Aorta (tissue), 5 donors: ENCODE results near the gene APOBEC3C. TPM values are rescaled to one million over a fixed set of nuclear protein-coding genes. Genes with fewer than 3 reads are reported as not detected.
"Not testable (repeated sequence)": the region's sequence is repeated elsewhere in the genome, so short reads cannot be mapped to it uniquely, and the experiment has no call there.

ENCODE experiments used
- ATAC-seq: fragments of 200-7000 bp; cut with Tn5 transposase; one replicate; pipeline ENCODE4 v1.9.1; 2022; ENCODE audit warnings: moderate library complexity; ENCODE audit not compliant: low FRiP score
- DNase-seq, 2 donors: peaks; one replicate each; pipeline ENCODE4 v3.0.0-alpha.2; 2020
- H3K27ac ChIP-seq, 2 donors: one replicate each; pipeline ENCODE4 v1.5.1; 2013; ENCODE audit warnings: low read length in 2 of 2, mild to moderate bottlenecking in 2 of 2, moderate library complexity in 2 of 2, control low read depth in 1 of 2, inconsistent platforms in 1 of 2, low read depth in 1 of 2
- H3K27me3 ChIP-seq, 2 donors: one replicate each; pipeline ENCODE4 v1.6.1; 2013; ENCODE audit warnings: control low read depth in 1 of 2, low read length in 1 of 2, mild to moderate bottlenecking in 1 of 2, moderate library complexity in 1 of 2; ENCODE audit not compliant: insufficient read depth in 2 of 2, control insufficient read depth in 1 of 2
- H3K36me3 ChIP-seq, 2 donors: one replicate each; pipeline ENCODE4 v1.6.1; 2013; ENCODE audit warnings: control low read depth in 1 of 2, low read length in 1 of 2, mild to moderate bottlenecking in 1 of 2; ENCODE audit not compliant: insufficient read depth in 2 of 2, control insufficient read depth in 1 of 2
- H3K4me1 ChIP-seq, 2 donors: one replicate each; pipeline ENCODE4 v1.6.1; 2013; ENCODE audit warnings: low read length in 2 of 2, control low read depth in 1 of 2, mild to moderate bottlenecking in 1 of 2, moderate library complexity in 1 of 2; ENCODE audit not compliant: insufficient read depth in 2 of 2, control insufficient read depth in 1 of 2
- H3K4me3 ChIP-seq, 2 donors: one replicate each; pipeline ENCODE4 v1.5.1; 2013; ENCODE audit warnings: low read length in 2 of 2, control low read depth in 1 of 2, mild to moderate bottlenecking in 1 of 2
- H3K9me3 ChIP-seq: one replicate; pipeline ENCODE4 v1.6.1; 2013; ENCODE audit warnings: mild to moderate bottlenecking, low read length; ENCODE audit not compliant: control insufficient read depth
- WGBS, 2 donors: extraction: QIAGEN DNeasy Blood & Tissue Kit; methylation state at CpG; one replicate each; pipeline ENCODE4 v1.1.7; 2013; 5-methylcytosine and 5-hydroxymethylcytosine counted together
- intact Hi-C, 2 donors: fragments of 100-400 bp; cut with DNase I; formaldehyde crosslinking; loops; one replicate each; pipeline versions ENCODE4 v1.14.2 to v1.15.0; 2022
- polyA plus RNA-seq, 2 donors: library from polyadenylated mRNA; stranded (reverse); fragments of 200-250 nt; gene quantifications; one replicate each; pipeline ENCODE4 v1.2.3, GENCODE V29; 2013
- total RNA-seq, 2 donors: library from RNA; stranded (reverse); fragmentation: NEBNext Ultra II Directional; extraction: Animal tissue kit (Norgen Biotek cat#: 25700); gene quantifications; one replicate each; pipeline ENCODE4 v1.2.1, GENCODE V29; 2021
- donor health status: healthy with polysubstance abuse.
- donor health status: Bipolar disorder and iron deficiency.
- donor health status: DM: no; HTN: no; CAD: no.
- donor health status: DM: no; HTN: no; CAD: no.
- donor health status: DM: yes; HTN: yes; CAD: no.

The APOBEC3C gene
- total and polyA plus RNA-seq, 4 donors: 12.4 to 25.3 (median 17.8) TPM

DNA sequence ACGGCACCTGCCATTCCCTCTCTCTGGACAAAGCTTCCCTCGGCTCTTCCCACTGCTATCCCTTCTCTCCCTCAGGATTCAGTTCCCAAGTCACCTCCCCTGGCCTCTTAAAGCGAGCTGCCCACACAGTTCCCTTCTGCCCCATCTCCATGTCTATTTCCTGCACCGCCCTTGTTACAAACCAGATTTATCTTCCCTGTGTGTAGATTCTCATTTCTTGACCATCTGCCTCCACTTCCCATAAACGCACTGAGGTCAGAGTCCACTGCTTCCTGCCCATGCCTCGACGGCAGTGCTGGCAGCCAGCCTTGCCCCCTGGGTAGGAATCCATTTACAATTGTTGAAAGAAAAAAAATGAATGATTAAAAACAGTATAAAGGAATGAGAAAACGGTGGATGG lies 43.5 kb upstream of the APOBEC3C start:
- H3K36me3 ChIP-seq: no peaks in the 10 kb centered on the region
- H3K27me3 ChIP-seq: no peaks in the 10 kb centered on the region
- H3K4me3 ChIP-seq: no peak overlapping the region
- ATAC-seq (no peak), DNase-seq (no peak)
- 50 to 60% methylated on average over 8 of the region's 8 CpGs for WGBS, 2 donors
- no peaks in the 10 kb centered on the region for H3K9me3 ChIP-seq
- intact Hi-C loops: no loop called here
- no peaks in the 10 kb centered on the region for H3K4me1 ChIP-seq
- no peak overlapping the region for H3K27ac ChIP-seq

DNA sequence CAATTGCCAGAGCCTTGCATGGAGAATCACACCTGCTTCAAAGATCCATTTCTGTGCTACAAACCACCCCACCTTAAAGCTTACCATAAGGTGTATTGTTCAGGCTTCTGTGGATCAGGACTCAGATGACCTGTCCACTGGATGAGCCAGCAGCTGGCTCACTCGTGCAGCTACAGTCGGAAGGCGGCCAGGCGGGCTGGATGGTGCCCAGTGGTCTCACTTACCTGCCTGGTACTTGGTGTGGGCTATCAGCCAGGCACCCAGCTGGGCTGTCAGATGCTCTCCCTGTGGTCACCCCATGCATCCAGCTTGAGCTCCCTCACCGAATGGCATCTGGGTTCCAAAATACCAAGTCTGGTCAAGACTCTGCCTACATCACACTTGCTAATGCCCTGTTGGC lies 42.9 kb upstream of the APOBEC3C start:
- no peaks in the 10 kb centered on the region for H3K4me1 ChIP-seq
- no peak overlapping the region for H3K27ac ChIP-seq
- intact Hi-C loops: no loop called here
- peak in 1 of 2 donors; percentile 59 for DNase-seq
- 85 to 86% methylated on average over 5 of the region's 5 CpGs for WGBS, 2 donors
- no peaks in the 10 kb centered on the region for H3K9me3 ChIP-seq
- H3K27me3 ChIP-seq: no peaks in the 10 kb centered on the region
- no peaks in the 10 kb centered on the region for H3K36me3 ChIP-seq
- H3K4me3 ChIP-seq: no peak overlapping the region
- ATAC-seq: no peak

DNA sequence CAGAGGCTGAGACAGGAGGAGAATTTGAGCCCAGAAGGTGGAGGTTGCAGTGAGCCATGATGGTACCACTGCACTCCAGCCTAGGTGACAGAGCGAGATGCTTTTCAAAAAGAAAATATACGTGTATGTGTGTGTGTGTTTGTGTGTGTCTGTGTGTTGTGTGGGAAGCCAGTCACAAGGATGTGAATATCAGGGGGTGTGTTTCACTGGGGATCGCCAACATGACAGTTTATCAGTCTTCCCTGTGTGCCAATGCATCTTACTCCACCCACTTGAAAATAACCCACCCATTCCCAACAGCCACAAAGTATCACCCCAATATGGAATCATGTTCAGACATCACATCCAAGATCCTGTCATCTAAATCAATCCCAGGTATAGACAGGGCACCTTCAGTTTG lies 42.3 kb upstream of the APOBEC3C start:
- H3K27me3 ChIP-seq: no peaks in the 10 kb centered on the region
- no peaks in the 10 kb centered on the region for H3K4me1 ChIP-seq
- no peak overlapping the region for H3K27ac ChIP-seq
- H3K4me3 ChIP-seq: no peak overlapping the region
- DNase-seq: no peak
- no peaks in the 10 kb centered on the region for H3K36me3 ChIP-seq
- 91 to 93% methylated on average over 3 of the region's 3 CpGs for WGBS, 2 donors
- ATAC-seq: no peak
- H3K9me3 ChIP-seq: no peaks in the 10 kb centered on the region
- intact Hi-C loops: no loop called here

DNA sequence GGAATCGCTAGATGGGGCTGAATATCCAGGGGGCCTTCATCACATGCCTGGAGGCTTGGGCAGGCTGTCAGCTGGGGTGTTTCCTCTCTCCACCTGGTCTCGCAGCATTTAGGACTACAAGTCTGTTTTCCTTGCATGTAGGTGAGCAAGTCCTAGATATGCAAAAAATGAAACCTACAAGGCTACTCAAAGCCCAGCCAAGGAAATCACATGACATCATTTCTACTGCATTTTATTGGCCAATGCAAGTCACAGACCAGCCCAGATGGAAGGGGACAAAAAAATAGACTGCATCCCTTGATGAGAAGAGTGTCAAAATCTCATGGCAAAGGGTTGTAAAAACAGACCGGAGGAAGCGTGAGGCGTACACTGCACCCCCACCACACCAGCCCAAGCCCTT lies 41.5 kb upstream of the APOBEC3C start:
- Histone ChIP-seq H3K4me3 (no peak overlapping the region), H3K4me1 (no peaks in the 10 kb centered on the region), H3K9me3 (no peaks in the 10 kb centered on the region), H3K27me3 (no peaks in the 10 kb centered on the region), H3K36me3 (no peaks in the 10 kb centered on the region), H3K27ac (no peak overlapping the region)
- DNase-seq (no peak), ATAC-seq (no peak)
- 78 to 90% methylated on average over 5 of the region's 5 CpGs for WGBS, 2 donors
- intact Hi-C loops: no loop called here

DNA sequence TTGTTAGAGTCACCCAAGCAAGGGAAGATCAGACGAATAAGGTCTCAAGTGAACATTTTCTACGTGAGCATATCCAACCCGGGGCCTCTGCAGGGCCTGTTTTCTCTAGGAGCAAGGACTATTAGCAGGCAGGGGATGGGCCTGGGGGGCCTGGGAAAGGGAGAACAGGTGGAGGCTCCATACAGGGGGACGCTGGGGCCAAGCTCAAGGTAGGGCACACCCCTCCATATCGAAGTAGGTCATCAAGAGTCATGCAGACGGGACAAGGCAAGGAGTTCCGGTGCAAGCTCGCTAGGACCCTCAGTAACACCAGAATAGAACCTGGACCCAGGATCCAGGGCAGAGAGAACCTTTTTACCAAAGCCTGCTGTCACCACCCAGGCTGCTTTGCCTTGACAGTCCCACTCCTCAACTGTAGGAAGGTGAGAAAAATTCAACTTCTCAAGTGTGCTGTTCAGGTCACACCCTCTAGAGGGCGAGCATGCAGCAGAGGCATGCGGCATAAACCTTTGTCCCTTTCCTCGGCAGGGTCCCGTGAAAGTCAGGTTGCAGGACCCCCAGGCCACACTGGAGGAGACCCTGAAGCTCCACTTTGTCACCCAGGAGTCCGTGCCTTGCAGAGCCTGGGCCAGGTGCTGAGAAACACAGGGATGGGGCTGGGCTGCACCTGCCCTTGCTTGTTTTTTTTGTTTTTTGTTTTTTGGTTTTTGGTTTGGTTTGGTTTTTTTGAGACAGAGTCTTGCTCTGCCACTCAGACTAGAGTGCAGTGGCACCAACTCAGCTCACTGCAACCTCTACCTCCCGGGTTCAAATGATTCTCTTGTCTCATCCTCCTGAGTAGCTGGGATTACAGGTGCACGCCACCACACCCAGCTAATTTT lies 40.5 kb upstream of the APOBEC3C start:
- no peaks in the 10 kb centered on the region for H3K36me3 ChIP-seq
- DNase-seq (peak in 1 of 2 donors; percentile 70), ATAC-seq (peak; percentile 63)
- intact Hi-C loops: no loop called here
- H3K9me3 ChIP-seq: no peaks in the 10 kb centered on the region
- H3K4me3 ChIP-seq: no peak overlapping the region
- no peaks in the 10 kb centered on the region for H3K4me1 ChIP-seq
- WGBS, 2 donors: 54 to 55% methylated on average over 15 of the region's 15 CpGs
- H3K27ac ChIP-seq: no peak overlapping the region
- no peaks in the 10 kb centered on the region for H3K27me3 ChIP-seq

DNA sequence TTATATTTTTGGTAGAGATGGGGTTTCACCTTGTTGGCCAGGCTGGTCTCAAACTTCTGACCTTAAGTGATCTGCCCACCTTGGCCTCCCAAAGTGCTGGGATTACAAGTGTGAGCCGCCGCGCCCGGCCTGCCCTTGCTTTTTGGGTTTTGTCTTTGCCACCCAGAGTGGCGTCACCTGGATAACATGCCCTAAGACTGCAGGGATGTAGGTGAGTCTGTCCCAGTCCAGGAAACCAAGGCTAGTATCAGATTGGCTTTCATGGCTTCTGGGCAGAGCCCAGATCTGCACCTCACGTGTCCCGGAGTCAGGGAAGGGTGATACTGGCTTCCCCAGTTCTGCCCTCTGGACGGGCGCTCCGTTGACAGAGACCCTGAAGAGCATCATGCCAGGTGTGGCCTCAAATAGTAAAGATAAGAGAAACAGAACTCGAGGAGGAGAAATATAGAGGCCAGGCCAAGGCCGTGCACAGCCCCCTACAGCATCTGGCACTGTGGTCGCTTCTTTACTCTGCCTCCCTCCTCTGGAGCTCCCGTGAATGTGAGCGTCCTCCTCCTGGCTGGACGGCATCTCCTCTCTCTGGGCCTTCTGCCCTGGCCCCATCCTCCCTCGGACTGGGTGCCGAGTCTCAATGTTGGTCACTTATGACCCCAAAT lies 39.8 kb upstream of the APOBEC3C start:
- Histone ChIP-seq H3K27me3 (no peaks in the 10 kb centered on the region), H3K27ac (no peak overlapping the region), H3K9me3 (no peaks in the 10 kb centered on the region), H3K4me1 (no peaks in the 10 kb centered on the region), H3K4me3 (no peak overlapping the region), H3K36me3 (no peaks in the 10 kb centered on the region)
- ATAC-seq (no peak), DNase-seq (peak in 1 of 2 donors; percentile 69)
- intact Hi-C loops: no loop called here
- WGBS, 2 donors: 83 to 89% methylated on average over 18 of the region's 18 CpGs

DNA sequence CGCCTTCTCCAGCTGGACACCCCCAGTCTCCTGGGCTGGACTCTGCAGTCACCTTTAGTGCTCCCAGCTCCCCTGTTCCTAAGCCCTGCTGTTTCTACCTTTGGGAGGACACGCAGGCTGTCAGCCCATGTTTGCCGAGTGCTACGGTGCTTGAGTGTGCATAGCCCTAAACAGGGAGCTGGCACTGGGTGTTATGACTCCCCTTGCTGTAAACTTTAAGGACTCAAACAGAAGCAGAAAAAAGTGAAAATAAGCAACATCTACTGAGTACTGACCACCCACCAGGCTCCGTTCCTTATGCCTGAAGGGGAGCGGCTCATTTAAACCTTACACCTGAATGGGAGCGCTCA lies 39.3 kb upstream of the APOBEC3C start:
- Histone ChIP-seq H3K4me1 (no peaks in the 10 kb centered on the region), H3K27ac (no peak overlapping the region), H3K36me3 (no peaks in the 10 kb centered on the region), H3K9me3 (no peaks in the 10 kb centered on the region), H3K4me3 (no peak overlapping the region), H3K27me3 (no peaks in the 10 kb centered on the region)
- DNase-seq: no peak
- 91 to 92% methylated on average over 7 of the region's 7 CpGs for WGBS, 2 donors
- intact Hi-C loops: no loop called here
- ATAC-seq: no peak

DNA sequence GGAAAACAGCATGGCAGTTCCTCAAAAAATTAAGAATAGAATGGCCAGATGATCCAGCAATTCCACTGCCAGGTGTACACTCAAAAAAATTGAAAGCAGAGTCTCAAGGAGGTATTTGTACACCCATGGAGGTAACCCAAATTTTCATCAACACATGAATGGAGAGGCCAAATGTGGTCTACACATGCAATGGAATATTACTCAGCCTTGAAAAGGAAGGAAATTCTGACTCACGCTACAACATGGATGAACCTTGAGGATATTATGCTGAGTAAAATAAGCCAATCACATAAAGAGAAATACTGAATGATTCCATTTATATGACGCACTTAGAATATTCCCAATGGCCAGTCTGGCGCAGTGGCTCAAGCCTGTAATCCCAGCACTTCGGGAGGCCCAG lies 36.8 kb upstream of the APOBEC3C start:
- DNase-seq, intact Hi-C loops, H3K27ac ChIP-seq: not testable (repeated sequence)

DNA sequence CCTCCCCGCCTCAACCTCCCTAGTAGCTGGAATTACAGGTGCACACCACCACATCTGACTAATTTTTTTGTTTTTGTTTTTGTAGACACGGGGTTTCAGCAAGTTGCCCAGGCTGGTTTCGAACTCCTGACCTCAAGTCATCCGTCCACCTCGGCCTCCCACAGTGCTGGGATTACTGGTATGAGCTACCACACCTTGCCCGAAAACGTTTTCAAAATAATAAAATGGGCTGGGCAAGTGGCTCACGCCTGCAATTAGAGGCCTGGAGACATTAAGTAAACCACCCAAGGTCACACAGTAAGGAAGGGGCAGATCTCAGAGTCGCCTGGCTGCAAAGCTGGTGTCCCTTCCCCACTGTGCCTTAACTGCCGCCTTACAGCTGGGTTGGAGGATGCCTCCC lies 33.5 kb upstream of the APOBEC3C start:
- H3K27ac ChIP-seq, H3K36me3 ChIP-seq, ATAC-seq, H3K4me1 ChIP-seq, H3K9me3 ChIP-seq, H3K4me3 ChIP-seq, H3K27me3 ChIP-seq: not testable (repeated sequence)
- DNase-seq: peak; percentile 5 to 26
- intact Hi-C loops: loop anchor here in 1 of 2 donors (5.0 kb wide), 1 partner anchor 118 kb away; no protein-coding TSS in a partner anchor
- WGBS, 2 donors: 79% methylated on average over 10 of the region's 10 CpGs

More for the DNA sequence above, 36.8 kb upstream of the APOBEC3C start:
- not testable (repeated sequence) for H3K4me3 ChIP-seq, H3K9me3 ChIP-seq, H3K36me3 ChIP-seq, H3K27me3 ChIP-seq, ATAC-seq, H3K4me1 ChIP-seq
- WGBS, 2 donors: 96 to 97% methylated on average over 4 of the region's 4 CpGs
